Fibroblast of lung (primary cell): ENCODE measurements around the gene MRPL38. TPM values are rescaled to one million over a fixed set of nuclear protein-coding genes. Genes with fewer than 3 reads are reported as not detected.

Experiments
- DNase-seq, 2 donors: peaks; one replicate each; pipeline versions ENCODE4 v3.0.0 to v3.0.0-alpha.2; 2010; ENCODE audit warnings: low read depth in 2 of 2
- H2AFZ ChIP-seq: 2 replicates; pipeline ENCODE4 v1.5.1; 2012; ENCODE audit warnings: low read length, control low read depth, inconsistent platforms
- H3K27ac ChIP-seq: 2 replicates; pipeline ENCODE4 v1.5.1; 2011; ENCODE audit warnings: low read length, control low read depth; ENCODE audit not compliant: insufficient read depth
- H3K27me3 ChIP-seq: 2 replicates; pipeline ENCODE4 v1.5.1; 2011; ENCODE audit warnings: mild to moderate bottlenecking, low read length; ENCODE audit not compliant: control insufficient read depth, insufficient read depth
- H3K36me3 ChIP-seq: 2 replicates; pipeline ENCODE4 v1.5.1; 2011; ENCODE audit warnings: low read length; ENCODE audit not compliant: control insufficient read depth, insufficient read depth
- H3K4me1 ChIP-seq: 2 replicates; pipeline ENCODE4 v1.5.1; 2011; ENCODE audit warnings: low read length; ENCODE audit not compliant: control insufficient read depth, insufficient read depth; ENCODE audit errors: extremely low read depth
- H3K4me2 ChIP-seq: 2 replicates; pipeline ENCODE4 v1.5.1; 2011; ENCODE audit warnings: low read length, control low read depth; ENCODE audit not compliant: insufficient read depth; ENCODE audit errors: extremely low read depth
- H3K4me3 ChIP-seq, 4 experiments: fragments of 200-600 bp in 1 of 4; sonication (generic) in 1 of 4; replicated peaks in 1 of 4; 2 replicates each; pipeline ENCODE4 v1.5.1; 2011 to 2016; ENCODE audit warnings: low read length in 4 of 4, low read depth in 3 of 4, mild to moderate bottlenecking in 3 of 4, control low read depth in 2 of 4, inconsistent platforms in 1 of 4, mixed read lengths in 1 of 4; ENCODE audit not compliant: insufficient read depth in 1 of 4; ENCODE audit errors: control extremely low read depth in 1 of 4
- H3K79me2 ChIP-seq: 2 replicates; pipeline ENCODE4 v1.5.1; 2012; ENCODE audit warnings: mild to moderate bottlenecking, low read length, inconsistent platforms; ENCODE audit not compliant: control insufficient read depth, insufficient read depth
- H3K9ac ChIP-seq: 2 replicates; pipeline ENCODE4 v1.5.1; 2011; ENCODE audit warnings: mild to moderate bottlenecking, low read length, control low read depth; ENCODE audit not compliant: insufficient read depth
- H3K9me3 ChIP-seq: 2 replicates; pipeline ENCODE4 v1.5.1; 2012; ENCODE audit warnings: low read depth, low read length; ENCODE audit not compliant: control insufficient read depth, insufficient read depth
- H4K20me1 ChIP-seq: 2 replicates; pipeline ENCODE4 v1.5.1; 2011; ENCODE audit warnings: low read length; ENCODE audit not compliant: control insufficient read depth, insufficient read depth; ENCODE audit errors: extremely low read depth
- EZH2 ChIP-seq: IDR thresholded peaks from 2 replicates; pipeline ENCODE4 v1.5.1; 2012; ENCODE audit warnings: low read length, control low read depth, mild to moderate bottlenecking; ENCODE audit errors: missing control alignments
- polyA plus RNA-seq, 2 donors: library from polyadenylated mRNA; depleted of rRNA in 1 of 2; stranded (reverse) in 1 of 2; unstranded in 1 of 2; fragments of >200 nt; gene quantifications; 2 replicates each; pipeline ENCODE4 v1.2.1, GENCODE V29; 2011 to 2012; ENCODE audit warnings: missing spikeins in 1 of 2
- total RNA-seq: library from RNA; depleted of rRNA; stranded (reverse); fragments of >200 nt; gene quantifications from 2 replicates; pipeline ENCODE4 v1.2.1, GENCODE V29; 2014
- TF ChIP-seq, protein P1 (sequence below), 2 donors: IDR thresholded peaks in 1 of 2; conservative IDR thresholded peaks in 1 of 2; 1 replicate in 1 of 2; 2 replicates in 1 of 2; pipeline ENCODE4 v1.5.1; 2011 to 2012; ENCODE audit warnings: low read length in 2 of 2, control low read depth in 1 of 2, inconsistent platforms in 1 of 2, low read depth in 1 of 2, mild to moderate bottlenecking in 1 of 2

MRPL38 gene
- total and polyA plus RNA-seq, 2 donors (not counting 1 experiment from before 2014, with no cell fraction given), result 19.3 to 36.0 TPM

DNA sequence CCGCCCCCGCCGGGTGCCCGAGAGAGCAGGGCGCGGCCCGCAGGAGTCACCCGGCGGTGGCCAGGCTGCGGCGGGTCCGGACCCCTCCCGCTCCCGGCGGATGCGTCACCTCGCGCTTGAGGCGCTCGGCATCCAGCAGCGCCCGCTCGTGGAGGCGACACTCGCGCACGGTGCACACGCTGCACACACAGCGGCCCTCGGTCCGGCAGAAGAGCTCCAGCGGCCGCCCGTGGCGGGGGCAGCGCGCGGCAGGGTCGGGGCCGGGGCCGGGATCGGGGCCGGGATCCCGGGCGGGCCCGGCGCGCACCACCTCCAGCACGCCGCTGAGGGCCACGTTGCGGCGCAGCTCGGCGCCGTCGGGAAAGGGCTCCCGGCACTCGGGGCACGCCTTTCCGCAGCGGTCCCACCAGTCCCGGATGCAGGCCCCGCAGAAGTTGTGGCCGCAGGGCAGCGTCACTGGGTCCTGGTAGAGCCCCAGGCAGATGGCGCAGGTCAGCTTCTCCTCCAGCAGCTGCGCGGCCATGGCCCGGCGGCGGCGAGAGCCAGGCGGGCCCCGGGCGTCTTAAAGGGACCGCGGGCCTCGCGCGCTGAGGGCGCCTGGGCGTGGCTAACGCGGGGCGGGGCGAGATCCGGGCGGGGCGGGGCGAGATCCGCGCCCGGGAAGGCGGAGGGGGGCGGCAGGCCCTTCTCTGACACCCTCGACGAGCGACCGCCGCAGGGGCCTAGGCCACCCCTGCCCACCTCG is 8.1 kb downstream of the MRPL38 start, which contains the start of gene TRIM65:
TRIM65 (minus strand) TSS at position 537 of the 745 bp plus-strand sequence; CDS start at position 523, 14 bp downstream.
- peak; percentile 75 to 78 for DNase-seq
- Histone ChIP-seq H2AFZ (peak within 1 kb of the TSS; percentile 80), H4K20me1 (peaks cover 2% of the 10 kb centered on the region), H3K4me2 (peak within 1 kb of the TSS; percentile 97), H3K27me3 (no peaks in the 10 kb centered on the region), H3K9me3 (no peaks in the 10 kb centered on the region), H3K4me1 (peaks cover 7% of the 10 kb centered on the region), H3K4me3 (peak within 1 kb of the TSS; percentile 59 to 84 (median 70)), H3K79me2 (peaks cover 12% of the 10 kb centered on the region), H3K36me3 (peaks cover 17% of the 10 kb centered on the region), H3K9ac (peak within 1 kb of the TSS; percentile 88), H3K27ac (peak within 1 kb of the TSS; percentile 75)
- TF ChIP-seq, protein P1, sequence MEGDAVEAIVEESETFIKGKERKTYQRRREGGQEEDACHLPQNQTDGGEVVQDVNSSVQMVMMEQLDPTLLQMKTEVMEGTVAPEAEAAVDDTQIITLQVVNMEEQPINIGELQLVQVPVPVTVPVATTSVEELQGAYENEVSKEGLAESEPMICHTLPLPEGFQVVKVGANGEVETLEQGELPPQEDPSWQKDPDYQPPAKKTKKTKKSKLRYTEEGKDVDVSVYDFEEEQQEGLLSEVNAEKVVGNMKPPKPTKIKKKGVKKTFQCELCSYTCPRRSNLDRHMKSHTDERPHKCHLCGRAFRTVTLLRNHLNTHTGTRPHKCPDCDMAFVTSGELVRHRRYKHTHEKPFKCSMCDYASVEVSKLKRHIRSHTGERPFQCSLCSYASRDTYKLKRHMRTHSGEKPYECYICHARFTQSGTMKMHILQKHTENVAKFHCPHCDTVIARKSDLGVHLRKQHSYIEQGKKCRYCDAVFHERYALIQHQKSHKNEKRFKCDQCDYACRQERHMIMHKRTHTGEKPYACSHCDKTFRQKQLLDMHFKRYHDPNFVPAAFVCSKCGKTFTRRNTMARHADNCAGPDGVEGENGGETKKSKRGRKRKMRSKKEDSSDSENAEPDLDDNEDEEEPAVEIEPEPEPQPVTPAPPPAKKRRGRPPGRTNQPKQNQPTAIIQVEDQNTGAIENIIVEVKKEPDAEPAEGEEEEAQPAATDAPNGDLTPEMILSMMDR (conservative IDR thresholded peaks at IDR 0.05 in 1 of 2, IDR thresholded peaks at IDR 0.05 in 1 of 2; ENCODE audit: low read depth in 1 of 2, low read length in 2 of 2), result peak; percentile 15 to 22
- no peak for TF ChIP-seq EZH2

DNA sequence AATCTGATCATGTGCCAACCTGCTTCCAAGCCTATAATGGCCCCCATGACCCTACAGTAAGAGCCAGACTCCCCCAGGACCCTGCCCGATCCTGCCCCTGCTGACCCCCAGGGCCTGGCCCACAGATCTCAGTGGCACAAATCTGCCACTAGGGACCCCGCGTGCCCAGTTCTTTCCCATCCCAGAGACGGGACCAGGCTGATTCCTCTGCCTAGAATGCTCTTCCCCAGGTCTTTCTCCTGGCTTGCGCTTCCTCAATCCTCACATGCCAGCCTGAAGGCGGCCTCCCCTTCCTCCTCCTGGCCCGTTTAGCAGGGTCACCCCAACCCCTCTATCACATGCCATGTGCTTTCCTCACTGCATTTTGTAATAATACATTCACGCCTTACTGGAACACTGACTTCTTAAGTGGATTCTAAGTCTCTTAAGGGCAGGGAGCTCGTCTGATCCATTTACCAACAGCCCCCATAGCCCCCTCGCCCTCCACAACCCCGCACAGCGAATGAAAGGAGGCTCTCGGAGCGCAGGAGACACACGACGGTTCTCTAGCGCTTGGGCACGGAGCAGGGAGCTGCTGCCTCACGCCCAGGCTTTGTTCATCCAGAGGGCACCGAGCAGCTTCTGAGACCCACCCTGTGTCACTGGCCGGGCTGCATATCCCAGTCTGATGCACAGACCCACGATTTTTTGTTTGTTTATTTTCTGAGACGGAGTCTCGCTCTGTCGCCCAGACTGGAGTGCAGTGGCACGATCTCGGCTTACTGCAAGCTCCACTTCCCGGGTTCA is 9.1 kb downstream of the MRPL38 start:
- H3K27ac ChIP-seq, result peak overlapping the region; percentile 75
- peaks cover 2% of the 10 kb centered on the region for H4K20me1 ChIP-seq
- H3K79me2 ChIP-seq, result peaks cover 12% of the 10 kb centered on the region
- peak overlapping the region; percentile 57 to 84 (median 70) for H3K4me3 ChIP-seq
- no peaks in the 10 kb centered on the region for H3K27me3 ChIP-seq
- TF ChIP-seq, protein P1 (conservative IDR thresholded peaks at IDR 0.05 in 1 of 2, IDR thresholded peaks at IDR 0.05 in 1 of 2; ENCODE audit: low read depth in 1 of 2, low read length in 2 of 2), result peak; percentile 14 to 41
- no peak for TF ChIP-seq EZH2
- H3K9me3 ChIP-seq, result no peaks in the 10 kb centered on the region
- H3K4me1 ChIP-seq, result peaks cover 7% of the 10 kb centered on the region
- peak overlapping the region; percentile 97 for H3K4me2 ChIP-seq
- DNase-seq, result peak in 1 of 2 donors; percentile 15
- H3K9ac ChIP-seq, result peak overlapping the region; percentile 37
- no peak overlapping the region for H2AFZ ChIP-seq
- H3K36me3 ChIP-seq, result peaks cover 16% of the 10 kb centered on the region
